AG09319 (cell line): Measurements from ENCODE around the gene WWC2.

Experiments
- DNase-seq: peaks from one replicate; pipeline ENCODE4 v3.0.0-alpha.2; 2010; ENCODE audit warnings: low read depth; ENCODE audit errors: extremely low read depth
- CTCF ChIP-seq: IDR thresholded peaks from 2 replicates; pipeline ENCODE4 v1.5.1; 2011; ENCODE audit warnings: low read depth, mild to moderate bottlenecking, inconsistent platforms, low read length, moderate library complexity

Gene WWC2

DNA sequence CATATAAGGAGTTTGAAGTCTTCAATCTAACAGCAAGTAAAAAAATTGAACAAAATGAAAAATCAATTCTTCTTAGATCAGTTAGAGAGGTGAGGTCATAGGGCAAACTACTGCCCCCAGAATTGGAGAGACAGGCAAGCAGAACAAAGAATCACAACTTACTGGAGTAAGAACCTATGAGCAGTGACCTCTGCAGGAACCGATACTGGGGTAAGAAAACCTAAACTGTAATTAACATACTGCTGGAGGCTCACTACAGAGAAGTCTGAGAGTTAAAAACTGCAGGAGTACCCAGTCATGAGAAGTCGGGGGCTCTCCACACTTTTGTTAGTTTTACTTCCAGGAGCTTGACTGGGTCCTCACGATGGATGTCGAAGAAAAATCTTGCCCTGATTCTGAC, 205.0 kb downstream of the WWC2 start:
- TF ChIP-seq CTCF: no peak
- no peak for DNase-seq

DNA sequence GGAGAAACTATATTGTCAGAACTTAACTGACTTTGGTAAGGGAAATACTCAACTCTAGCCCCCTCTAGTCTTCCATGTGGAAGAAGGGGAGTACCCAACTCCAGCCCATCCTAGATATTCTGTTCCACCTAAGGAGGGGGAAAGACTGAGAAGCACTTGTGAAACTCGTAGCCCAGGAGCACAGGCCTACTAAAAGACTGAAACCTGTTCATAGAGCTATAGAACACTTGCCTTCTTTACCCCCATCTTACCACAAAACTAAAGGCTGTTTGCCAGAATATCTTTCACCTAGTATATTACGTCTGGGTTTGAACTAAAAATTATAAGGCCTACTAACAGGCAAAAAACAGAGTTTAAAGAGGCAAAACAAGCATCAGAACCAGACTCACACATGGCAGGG, 205.5 kb downstream of the WWC2 start:
- no peak for DNase-seq
- no peak for TF ChIP-seq CTCF

GRCh38 chr4:183306811-183307210, 207.8 kb downstream of the WWC2 start:
- no peak for DNase-seq
- TF ChIP-seq CTCF: no peak

DNA sequence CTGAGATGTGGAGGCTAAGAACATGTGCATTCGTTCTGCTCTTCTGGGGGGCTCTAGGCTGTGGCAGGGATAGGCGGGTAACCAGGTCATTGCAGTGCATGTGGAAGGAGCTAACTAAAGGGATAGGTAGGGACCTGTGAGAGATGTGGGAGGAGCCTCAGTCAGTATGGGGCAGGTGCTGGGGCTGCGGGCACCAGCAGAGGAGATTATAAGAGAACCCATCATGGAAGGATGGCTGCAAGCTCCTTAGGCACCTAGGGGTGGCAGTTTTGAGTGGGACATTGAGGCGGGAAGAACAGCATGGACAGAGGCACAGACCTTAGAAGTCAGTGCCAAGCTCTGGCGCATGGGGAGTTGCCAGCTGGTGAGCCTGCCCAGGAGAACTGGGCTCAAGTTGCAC, 213.8 kb downstream of the WWC2 start:
- TF ChIP-seq CTCF: no peak
- no peak for DNase-seq

DNA sequence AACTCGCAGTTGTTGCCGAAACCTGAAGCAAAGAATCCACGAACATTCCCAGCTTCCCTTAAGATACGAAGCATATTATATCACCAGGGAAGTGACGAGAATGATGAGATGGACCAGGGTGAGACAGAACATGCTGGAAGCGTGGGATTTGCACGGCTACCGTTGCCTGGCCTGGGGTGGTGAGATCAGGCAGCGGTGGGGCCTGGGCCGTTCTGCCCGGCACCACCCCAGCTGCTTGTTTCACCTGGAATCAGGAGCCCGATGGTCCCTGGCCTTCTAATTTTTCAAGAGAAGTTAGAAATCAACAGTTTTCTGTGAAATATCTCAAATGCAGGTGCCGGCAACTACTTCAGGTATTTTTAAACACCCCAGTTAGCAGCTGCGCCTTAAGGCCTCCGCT, 215.3 kb downstream of the WWC2 start:
- no peak for DNase-seq

GRCh38 chr4:183314806-183315205, 215.7 kb downstream of the WWC2 start:
- TF ChIP-seq CTCF: no peak
- no peak for DNase-seq

More for the DNA sequence above, 215.3 kb downstream of the WWC2 start:
- no peak for TF ChIP-seq CTCF

GRCh38 chr4:183318656-183319055, 219.6 kb downstream of the WWC2 start:
- no peak for DNase-seq
- no peak for TF ChIP-seq CTCF
